WTC11 (cell line): ENCODE data around the gene C10orf71. TPM values are rescaled to one million over a fixed set of nuclear protein-coding genes. Genes with fewer than 3 reads are reported as not detected.

Experiments used
- ATAC-seq: fragments of 200-7000 bp; cut with Tn5 transposase; 2 replicates; pipeline ENCODE4 v1.10.0; 2021; ENCODE audit warnings: mild to moderate bottlenecking, moderate library complexity
- CTCF ChIA-PET: fragments of 300-600 bp; sonication (Branson Sonifier 250); formaldehyde crosslinking; loops from one replicate; lab custom pipeline; 2021; ENCODE audit warnings: antibody characterized with exemption; lab: Charles Lee
- POLR2A ChIA-PET: fragments of 350-600 bp; sonication (Branson Sonifier 250); formaldehyde crosslinking; loops from one replicate; lab custom pipeline; 2021; ENCODE audit warnings: antibody characterized with exemption; lab: Charles Lee
- DNase-seq: peaks from one replicate; pipeline ENCODE4 v3.0.0; 2021; ENCODE audit warnings: low spot score
- H3K27ac Mint-ChIP-seq: 2 replicates; pipeline ENCODE4 v1.8.0; 2021; ENCODE audit warnings: mixed read lengths
- H3K27me3 Mint-ChIP-seq: 2 replicates; pipeline ENCODE4 v1.8.0; 2021; ENCODE audit warnings: low read depth, mild to moderate bottlenecking, moderate library complexity, mixed read lengths
- H3K36me3 Mint-ChIP-seq: 2 replicates; pipeline ENCODE4 v1.8.0; 2021; ENCODE audit warnings: mixed read lengths
- H3K4me1 Mint-ChIP-seq: 2 replicates; pipeline ENCODE4 v1.8.0; 2022; ENCODE audit warnings: mixed read lengths
- H3K4me3 Mint-ChIP-seq: 2 replicates; pipeline ENCODE4 v1.8.0; 2021; ENCODE audit warnings: mild to moderate bottlenecking, moderate library complexity, mixed read lengths
- H3K9me3 Mint-ChIP-seq: 2 replicates; pipeline ENCODE4 v1.8.0; 2021; ENCODE audit warnings: mixed read lengths
- AR ChIP-seq: fragments of 250-450 bp; sonication (Bioruptor Pico); IDR thresholded peaks from 2 replicates; pipeline ENCODE4 v1.9.0; 2021; ENCODE audit warnings: mild to moderate bottlenecking
- ATF3 ChIP-seq: sonication (generic); formaldehyde crosslinking; conservative IDR thresholded peaks from 2 replicates; pipeline ENCODE4 v1.8.1; 2022; ENCODE audit warnings: mild to moderate bottlenecking, missing genetic modification reagents
- IRF1 ChIP-seq: sonication (generic); formaldehyde crosslinking; IDR thresholded peaks from 2 replicates; pipeline ENCODE4 v1.8.0; 2023; ENCODE audit warnings: missing genetic modification reagents
- IRF2 ChIP-seq: sonication (generic); formaldehyde crosslinking; IDR thresholded peaks from 2 replicates; pipeline ENCODE4 v1.8.0; 2022; ENCODE audit warnings: low read depth, missing genetic modification reagents, borderline replicate concordance
- MAX ChIP-seq: sonication (generic); formaldehyde crosslinking; IDR thresholded peaks from 2 replicates; pipeline ENCODE4 v1.8.0; 2022; ENCODE audit warnings: mild to moderate bottlenecking, missing genetic modification reagents
- MYBL2 ChIP-seq: sonication (generic); formaldehyde crosslinking; IDR thresholded peaks from 2 replicates; pipeline ENCODE4 v1.8.1; 2023; ENCODE audit warnings: mild to moderate bottlenecking, moderate library complexity, missing genetic modification reagents
- OVOL2 ChIP-seq: fragments of 250-450 bp; sonication (Bioruptor Pico); IDR thresholded peaks from 2 replicates; pipeline ENCODE4 v1.9.0; 2021; ENCODE audit warnings: mild to moderate bottlenecking, borderline replicate concordance
- RORB ChIP-seq: fragments of 250-450 bp; sonication (Bioruptor Pico); IDR thresholded peaks from 2 replicates; pipeline ENCODE4 v1.9.0; 2021; ENCODE audit warnings: mild to moderate bottlenecking
- SP1 ChIP-seq: sonication (generic); formaldehyde crosslinking; conservative IDR thresholded peaks from 2 replicates; pipeline ENCODE4 v1.8.1; 2022; ENCODE audit warnings: missing genetic modification reagents
- TEAD4 ChIP-seq: sonication (generic); formaldehyde crosslinking; IDR thresholded peaks from 2 replicates; pipeline ENCODE4 v1.8.0; 2022; ENCODE audit warnings: mild to moderate bottlenecking, missing genetic modification reagents
- ZNF232 ChIP-seq: sonication (generic); formaldehyde crosslinking; IDR thresholded peaks from 2 replicates; pipeline ENCODE4 v1.8.0; 2022; ENCODE audit warnings: mild to moderate bottlenecking, missing genetic modification reagents
- ZNF317 ChIP-seq: sonication (generic); formaldehyde crosslinking; IDR thresholded peaks from 2 replicates; pipeline ENCODE4 v1.8.1; 2023; ENCODE audit warnings: low read depth, mild to moderate bottlenecking, moderate library complexity, missing genetic modification reagents, borderline replicate concordance
- total RNA-seq: library from RNA; stranded (reverse); gene quantifications from 3 replicates; pipeline ENCODE4 v1.2.3, GENCODE V29; 2021
- TF ChIP-seq, protein P1 (sequence below): sonication (generic); formaldehyde crosslinking; IDR thresholded peaks from 2 replicates; pipeline ENCODE4 v1.8.1; 2022; ENCODE audit warnings: mild to moderate bottlenecking, missing genetic modification reagents, moderate library complexity, borderline replicate concordance
- TF ChIP-seq, protein P2 (sequence below): fragments of 200-600 bp; IDR thresholded peaks from 2 replicates; pipeline ENCODE4 v1.8.0; 2022; ENCODE audit warnings: antibody characterized with exemption
- TF ChIP-seq, protein P3 (sequence below): sonication (generic); formaldehyde crosslinking; IDR thresholded peaks from 2 replicates; pipeline ENCODE4 v1.8.1; 2023; ENCODE audit warnings: mild to moderate bottlenecking, missing genetic modification reagents, moderate library complexity

Gene C10orf71
- total RNA-seq, 1 experiment from 2014 or later = not detected

DNA sequence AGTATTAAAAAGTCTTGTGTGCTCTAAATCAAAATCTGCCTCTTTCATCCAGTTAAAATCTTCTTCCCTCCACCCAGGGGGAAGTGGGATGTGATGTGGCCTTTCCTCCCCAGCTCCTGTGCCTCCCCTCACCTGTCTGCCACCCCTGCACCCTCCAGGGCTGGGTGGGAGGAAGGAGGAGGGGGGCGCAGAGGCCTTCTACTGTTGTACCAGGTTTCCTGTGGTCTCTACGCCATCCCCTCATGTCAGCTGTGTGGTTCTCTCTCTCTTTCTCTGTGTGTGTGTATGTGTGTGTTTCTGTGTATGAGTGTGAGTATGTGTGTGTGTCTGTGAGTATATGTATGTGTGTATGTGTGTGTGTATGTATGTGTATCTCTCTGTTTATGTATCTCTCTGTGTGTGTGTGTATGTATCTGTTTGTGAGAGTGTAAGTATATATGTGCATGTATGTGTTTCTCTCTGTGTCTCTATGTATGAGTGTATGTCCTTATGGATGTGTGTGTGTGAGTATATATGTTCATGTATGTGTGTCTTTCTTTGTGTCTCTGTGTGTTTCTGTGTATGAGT, 45.5 kb upstream of the C10orf71 start:
- ATAC-seq (no peak), DNase-seq (no peak)
- Mint-ChIP-seq H3K27me3 (peaks cover 2% of the 10 kb centered on the region; the same call in 1 of the 2 replicates), H3K4me1 (no peaks in the 10 kb centered on the region), H3K4me3 (no peak overlapping the region), H3K36me3 (no peaks in the 10 kb centered on the region), H3K27ac (no peak overlapping the region), H3K9me3 (peaks cover 12% of the 10 kb centered on the region)
- TF ChIP-seq, protein P1, sequence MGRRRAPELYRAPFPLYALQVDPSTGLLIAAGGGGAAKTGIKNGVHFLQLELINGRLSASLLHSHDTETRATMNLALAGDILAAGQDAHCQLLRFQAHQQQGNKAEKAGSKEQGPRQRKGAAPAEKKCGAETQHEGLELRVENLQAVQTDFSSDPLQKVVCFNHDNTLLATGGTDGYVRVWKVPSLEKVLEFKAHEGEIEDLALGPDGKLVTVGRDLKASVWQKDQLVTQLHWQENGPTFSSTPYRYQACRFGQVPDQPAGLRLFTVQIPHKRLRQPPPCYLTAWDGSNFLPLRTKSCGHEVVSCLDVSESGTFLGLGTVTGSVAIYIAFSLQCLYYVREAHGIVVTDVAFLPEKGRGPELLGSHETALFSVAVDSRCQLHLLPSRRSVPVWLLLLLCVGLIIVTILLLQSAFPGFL (CRISPR knock-in tag) = no peak
- TF ChIP-seq, protein P2, sequence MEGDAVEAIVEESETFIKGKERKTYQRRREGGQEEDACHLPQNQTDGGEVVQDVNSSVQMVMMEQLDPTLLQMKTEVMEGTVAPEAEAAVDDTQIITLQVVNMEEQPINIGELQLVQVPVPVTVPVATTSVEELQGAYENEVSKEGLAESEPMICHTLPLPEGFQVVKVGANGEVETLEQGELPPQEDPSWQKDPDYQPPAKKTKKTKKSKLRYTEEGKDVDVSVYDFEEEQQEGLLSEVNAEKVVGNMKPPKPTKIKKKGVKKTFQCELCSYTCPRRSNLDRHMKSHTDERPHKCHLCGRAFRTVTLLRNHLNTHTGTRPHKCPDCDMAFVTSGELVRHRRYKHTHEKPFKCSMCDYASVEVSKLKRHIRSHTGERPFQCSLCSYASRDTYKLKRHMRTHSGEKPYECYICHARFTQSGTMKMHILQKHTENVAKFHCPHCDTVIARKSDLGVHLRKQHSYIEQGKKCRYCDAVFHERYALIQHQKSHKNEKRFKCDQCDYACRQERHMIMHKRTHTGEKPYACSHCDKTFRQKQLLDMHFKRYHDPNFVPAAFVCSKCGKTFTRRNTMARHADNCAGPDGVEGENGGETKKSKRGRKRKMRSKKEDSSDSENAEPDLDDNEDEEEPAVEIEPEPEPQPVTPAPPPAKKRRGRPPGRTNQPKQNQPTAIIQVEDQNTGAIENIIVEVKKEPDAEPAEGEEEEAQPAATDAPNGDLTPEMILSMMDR = no peak
- TF ChIP-seq SP1 (CRISPR knock-in tag) (no peak), ZNF317 (CRISPR knock-in tag) (no peak)
- ChIA-PET CTCF (no interaction called here), POLR2A (no interaction called here)

DNA sequence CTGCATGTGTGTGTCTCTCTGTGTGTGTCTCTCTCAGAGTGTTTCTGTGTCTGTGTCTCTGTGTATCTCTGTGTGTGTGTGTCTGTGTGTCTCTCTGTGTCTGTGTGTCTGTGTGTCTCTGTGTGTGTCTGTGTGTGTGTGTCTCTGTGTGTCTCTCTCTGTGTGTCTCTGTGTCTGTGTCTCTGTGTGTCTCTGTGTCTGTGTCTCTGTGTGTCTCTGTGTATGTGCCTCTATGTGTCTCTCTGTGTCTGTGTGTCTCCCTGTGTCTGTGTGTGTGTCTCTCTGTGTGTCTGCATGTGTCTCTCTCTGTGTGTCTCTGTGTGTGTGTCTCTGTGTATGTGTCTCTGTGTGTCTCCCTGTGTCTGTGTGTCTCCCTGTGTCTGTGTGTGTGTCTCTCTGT, 44.8 kb upstream of the C10orf71 start:
- H3K27ac Mint-ChIP-seq = no peak overlapping the region
- H3K36me3 Mint-ChIP-seq = no peaks in the 10 kb centered on the region
- CTCF ChIA-PET = no interaction called here
- TF ChIP-seq ZNF232 (CRISPR knock-in tag) (no peak), MAX (CRISPR knock-in tag) (no peak), ZNF317 (CRISPR knock-in tag) (no peak), OVOL2 (CRISPR knock-in tag) (no peak), RORB (no peak), TEAD4 (CRISPR knock-in tag) (no peak), IRF1 (no peak), AR (CRISPR knock-in tag) (no peak), IRF2 (CRISPR knock-in tag) (no peak), SP1 (CRISPR knock-in tag) (no peak), ATF3 (no peak), MYBL2 (no peak)
- TF ChIP-seq, protein P3, sequence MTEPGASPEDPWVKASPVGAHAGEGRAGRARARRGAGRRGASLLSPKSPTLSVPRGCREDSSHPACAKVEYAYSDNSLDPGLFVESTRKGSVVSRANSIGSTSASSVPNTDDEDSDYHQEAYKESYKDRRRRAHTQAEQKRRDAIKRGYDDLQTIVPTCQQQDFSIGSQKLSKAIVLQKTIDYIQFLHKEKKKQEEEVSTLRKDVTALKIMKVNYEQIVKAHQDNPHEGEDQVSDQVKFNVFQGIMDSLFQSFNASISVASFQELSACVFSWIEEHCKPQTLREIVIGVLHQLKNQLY (CRISPR knock-in tag) = no peak
- DNase-seq (no peak), ATAC-seq (no peak)
- POLR2A ChIA-PET = no interaction called here
- peaks cover 14% of the 10 kb centered on the region for H3K9me3 Mint-ChIP-seq
- H3K4me3 Mint-ChIP-seq = no peak overlapping the region
- no peaks in the 10 kb centered on the region for H3K27me3 Mint-ChIP-seq
- no peaks in the 10 kb centered on the region for H3K4me1 Mint-ChIP-seq
